ENCODE results near the gene ROR1.

DNA sequence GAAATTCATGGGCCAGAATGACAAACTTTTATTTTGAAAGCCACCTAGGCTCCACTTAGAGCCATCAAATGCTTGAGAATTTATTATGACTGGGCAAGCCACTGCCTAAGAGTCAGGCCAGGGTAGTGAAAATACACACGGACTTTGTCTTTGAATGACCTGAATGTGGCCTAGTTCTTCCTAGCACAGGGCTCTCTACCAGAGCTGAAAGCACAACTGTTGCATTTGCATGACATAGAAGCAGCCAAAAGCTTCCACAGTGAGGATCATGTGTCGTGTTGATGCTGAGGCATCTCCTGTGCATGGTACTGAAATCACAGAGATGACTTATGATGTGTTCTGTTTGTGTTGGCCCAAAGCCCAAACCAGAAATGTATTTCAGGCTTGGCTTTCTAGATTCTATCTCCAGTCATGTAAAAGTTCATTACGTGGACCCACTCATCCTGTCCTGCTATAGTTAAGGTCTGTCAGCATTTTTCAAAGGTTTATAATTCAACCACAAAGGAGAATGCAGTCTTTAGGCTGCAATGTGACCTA, 265.6 kb downstream of the ROR1 start:
- no peak for TF ChIP-seq POLR2A (IDR thresholded peaks at IDR 0.05)
- no peak for TF ChIP-seq EP300 (IDR thresholded peaks at IDR 0.05)
